Endothelial cell of umbilical vein (primary cell): ENCODE data around the gene C1orf226. TPM values are rescaled to one million over a fixed set of nuclear protein-coding genes. Genes with fewer than 3 reads are reported as not detected.

Experiments used
- BruUV-seq: library from RNA; stranded (reverse); fragments of 400-500 nt; replicated peaks from 2 replicates; lab custom pipeline; 2021; lab: Mats Ljungman, UMichigan
- CTCF ChIA-PET: fragments of 300-600, 350-600 bp; sonication (Branson Sonifier 250); formaldehyde crosslinking; loops from one replicate; lab custom pipeline; 2021; ENCODE audit warnings: antibody characterized with exemption, inconsistent platforms; lab: Charles Lee
- POLR2A ChIA-PET: fragments of 300-600, 350-600 bp; sonication (Branson Sonifier 250); formaldehyde crosslinking; loops from one replicate; lab custom pipeline; 2021; ENCODE audit warnings: antibody characterized with exemption, inconsistent platforms; lab: Charles Lee
- DNase-seq: peaks from one replicate; pipeline ENCODE4 v3.0.0-alpha.2; 2011; ENCODE audit warnings: low read depth, low spot score
- FAIRE-seq: peaks from 2 replicates; lab custom pipeline; 2011; peaks lifted over from hg19 to GRCh38; lab: Jason Lieb, UNC
- H2AFZ ChIP-seq: 2 replicates; pipeline ENCODE4 v1.6.0; 2012; ENCODE audit warnings: low read depth, low read length, control low read depth, inconsistent platforms
- H3K27ac ChIP-seq: 2 replicates; pipeline ENCODE4 v1.5.1; 2011; ENCODE audit warnings: low read depth, mild to moderate bottlenecking, control low read depth, low read length, moderate library complexity; ENCODE audit not compliant: insufficient read depth
- H3K27me3 ChIP-seq, 2 experiments: 2 replicates each; pipeline versions ENCODE4 v1.6.0 to v1.6.1; 2011; ENCODE audit warnings: low read length in 2 of 2, mixed read lengths in 1 of 2; ENCODE audit not compliant: control insufficient read depth in 2 of 2, insufficient read depth in 2 of 2
- H3K36me3 ChIP-seq, 2 experiments: 2 replicates in 1 of 2; 3 replicates in 1 of 2; pipeline ENCODE4 v1.5.1; 2011; ENCODE audit warnings: low read length in 2 of 2, mild to moderate bottlenecking in 1 of 2, moderate library complexity in 1 of 2; ENCODE audit not compliant: control insufficient read depth in 2 of 2, insufficient read depth in 2 of 2; ENCODE audit errors: extremely low read depth in 1 of 2
- H3K4me1 ChIP-seq: 3 replicates; pipeline ENCODE4 v1.5.1; 2011; ENCODE audit warnings: mild to moderate bottlenecking, low read length; ENCODE audit not compliant: control insufficient read depth, insufficient read depth; ENCODE audit errors: extremely low read depth
- H3K4me2 ChIP-seq: 2 replicates; pipeline ENCODE4 v1.6.1; 2011; ENCODE audit warnings: low read length, control low read depth, mixed read lengths; ENCODE audit not compliant: insufficient read depth
- H3K4me3 ChIP-seq, 3 experiments: fragments of 200-600 bp in 1 of 3; sonication (generic), shearing (Covaris generic) in 1 of 3; replicated peaks in 1 of 3; 2 replicates each; pipeline ENCODE4 v1.5.1; 2011 to 2016; ENCODE audit warnings: control low read depth in 3 of 3, low read length in 3 of 3, mild to moderate bottlenecking in 2 of 3, inconsistent platforms in 1 of 3, low read depth in 1 of 3, moderate library complexity in 1 of 3; ENCODE audit not compliant: insufficient read depth in 1 of 3
- H3K79me2 ChIP-seq: 2 replicates; pipeline ENCODE4 v1.6.0; 2012; ENCODE audit warnings: low read length, inconsistent platforms; ENCODE audit not compliant: control insufficient read depth, insufficient read depth
- H3K9ac ChIP-seq: replicated peaks from 2 replicates; pipeline ENCODE3; 2011; ENCODE audit warnings: low read length, control low read depth; ENCODE audit not compliant: insufficient read depth; ENCODE audit errors: extremely low read depth
- H3K9me1 ChIP-seq: replicated peaks from 3 replicates; pipeline ENCODE4 v1.6.0; 2011; ENCODE audit warnings: mild to moderate bottlenecking, low read length; ENCODE audit not compliant: control insufficient read depth, insufficient read depth; ENCODE audit errors: extremely low read depth
- H3K9me3 ChIP-seq: replicated peaks from 2 replicates; pipeline ENCODE4 v1.5.1; 2012; ENCODE audit warnings: low read length, inconsistent platforms; ENCODE audit not compliant: control insufficient read depth, insufficient read depth
- H4K20me1 ChIP-seq: replicated peaks from 2 replicates; pipeline ENCODE3; 2011; ENCODE audit warnings: mild to moderate bottlenecking, low read length; ENCODE audit not compliant: control insufficient read depth, insufficient read depth; ENCODE audit errors: extremely low read depth
- EZH2 ChIP-seq: IDR thresholded peaks from 2 replicates; pipeline ENCODE4 v1.6.1; 2012; ENCODE audit warnings: borderline replicate concordance, low read depth, mild to moderate bottlenecking, moderate library complexity, low read length, inconsistent platforms; ENCODE audit not compliant: severe bottlenecking
- FOS ChIP-seq: IDR thresholded peaks from 2 replicates; pipeline ENCODE4 v1.6.1; 2011; ENCODE audit warnings: mild to moderate bottlenecking, low read length, moderate library complexity, borderline replicate concordance; ENCODE audit not compliant: insufficient read depth
- GATA2 ChIP-seq: IDR thresholded peaks from 2 replicates; pipeline ENCODE4 v1.7.0; 2011; ENCODE audit warnings: low read depth, mild to moderate bottlenecking, moderate library complexity, mixed read lengths, low read length; ENCODE audit not compliant: insufficient read length, insufficient read depth
- JUN ChIP-seq: IDR thresholded peaks from 2 replicates; pipeline ENCODE4 v1.6.1; 2011; ENCODE audit warnings: borderline replicate concordance, low read depth; ENCODE audit not compliant: insufficient read length, insufficient read depth
- MAX ChIP-seq: IDR thresholded peaks from 2 replicates; pipeline ENCODE4 v1.6.1; 2011; ENCODE audit not compliant: insufficient read depth, insufficient read length
- MYC ChIP-seq: IDR thresholded peaks from one replicate; pipeline ENCODE4 v1.6.1; 2011; ENCODE audit warnings: mild to moderate bottlenecking, low read depth, low read length
- POLR2A ChIP-seq: IDR thresholded peaks from 2 replicates; pipeline ENCODE4 v1.6.1; 2012; ENCODE audit warnings: low read depth, mild to moderate bottlenecking, control low read depth, low read length
- POLR2AphosphoS5 ChIP-seq: IDR thresholded peaks from 2 replicates; pipeline ENCODE4 v1.6.1; 2012; ENCODE audit warnings: low read depth, mild to moderate bottlenecking, control low read depth, low read length, moderate library complexity; ENCODE audit not compliant: insufficient read depth
- dilution Hi-C: fragments of 300-500 bp; cut with MboI; formaldehyde crosslinking; loops from one replicate; pipeline ENCODE4 v1.15.0; 2019; ENCODE audit warnings: low sequenced_read_pairs; ENCODE audit not compliant: extremely low pct_ligation_motif_present
- intact Hi-C: fragments of 100-400 bp; cut with micrococcal nuclease; formaldehyde crosslinking; loops from one replicate; pipeline ENCODE4 v1.10.0; 2022
- polyA plus RNA-seq, 4 experiments: library from polyadenylated mRNA; depleted of rRNA in 3 of 4; stranded (reverse) in 3 of 4; unstranded in 1 of 4; fragments of >200 nt; gene quantifications; 2 replicates each; pipeline versions ENCODE4 v1.2.1 to v1.2.3, GENCODE V29; 2011 to 2012; ENCODE audit warnings: missing spikeins in 1 of 4
- total RNA-seq: library from RNA; stranded (reverse); gene quantifications from 2 replicates; pipeline ENCODE4 v1.2.3, GENCODE V29; 2021
- TF ChIP-seq, protein P1 (sequence below), 2 donors: IDR thresholded peaks; 1 replicate in 1 of 2; 2 replicates in 1 of 2; pipeline ENCODE4 v1.5.1; 2011; ENCODE audit warnings: low read length in 2 of 2, mild to moderate bottlenecking in 2 of 2, moderate library complexity in 2 of 2, control low read depth in 1 of 2, inconsistent platforms in 1 of 2, low read depth in 1 of 2; ENCODE audit not compliant: insufficient read depth in 1 of 2; ENCODE audit errors: extremely low read depth in 1 of 2

C1orf226 gene
- total and polyA plus RNA-seq, 2 donors (not counting 3 experiments of a cell fraction or from before 2014, with no cell fraction given): 2.5 to 4.2 TPM

DNA sequence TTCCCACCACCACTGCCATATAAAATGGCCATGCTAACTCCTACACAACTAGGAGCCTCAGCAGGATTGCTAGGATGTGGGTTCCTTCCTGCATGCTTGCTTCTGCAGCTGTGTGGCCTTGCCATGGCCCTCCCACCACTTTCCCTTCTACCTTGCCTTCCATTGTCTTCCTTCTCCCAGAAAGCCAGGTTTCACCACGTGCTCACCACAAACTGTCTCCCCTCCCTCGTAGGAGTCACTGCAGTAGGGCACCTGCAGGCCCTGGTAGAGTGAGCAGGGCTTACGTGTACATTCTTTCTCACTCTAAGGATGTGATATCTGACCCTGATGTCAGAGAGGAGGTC, 3.7 kb downstream of the C1orf226 start:
- POLR2A ChIA-PET: no interaction called here
- FAIRE-seq (no peak), DNase-seq (no peak)
- Histone ChIP-seq H3K27ac (no peak overlapping the region), H3K9me3 (no peaks in the 10 kb centered on the region), H3K4me3 (no peak overlapping the region), H3K79me2 (no peaks in the 10 kb centered on the region), H3K9me1 (no peaks in the 10 kb centered on the region), H4K20me1 (no peaks in the 10 kb centered on the region), H3K4me2 (no peak overlapping the region), H3K4me1 (no peaks in the 10 kb centered on the region), H3K27me3 (no peaks in the 10 kb centered on the region), H2AFZ (no peak overlapping the region), H3K9ac (no peak overlapping the region), H3K36me3 (peaks cover 0 to 3% of the 10 kb centered on the region in 2 experiments)
- no TSS peak for BruUV-seq
- intact Hi-C loops: no loop called here
- CTCF ChIA-PET: interaction anchor here (1.2 kb wide), 2 partner anchors 28 to 329 kb away, joined by 4 to 5 read pairs; no protein-coding TSS in a partner anchor
- no peak for TF ChIP-seq POLR2A
- no peak for TF ChIP-seq POLR2AphosphoS5
- no peak for TF ChIP-seq FOS
- no peak for TF ChIP-seq JUN
- no peak for TF ChIP-seq MAX
- TF ChIP-seq, protein P1, sequence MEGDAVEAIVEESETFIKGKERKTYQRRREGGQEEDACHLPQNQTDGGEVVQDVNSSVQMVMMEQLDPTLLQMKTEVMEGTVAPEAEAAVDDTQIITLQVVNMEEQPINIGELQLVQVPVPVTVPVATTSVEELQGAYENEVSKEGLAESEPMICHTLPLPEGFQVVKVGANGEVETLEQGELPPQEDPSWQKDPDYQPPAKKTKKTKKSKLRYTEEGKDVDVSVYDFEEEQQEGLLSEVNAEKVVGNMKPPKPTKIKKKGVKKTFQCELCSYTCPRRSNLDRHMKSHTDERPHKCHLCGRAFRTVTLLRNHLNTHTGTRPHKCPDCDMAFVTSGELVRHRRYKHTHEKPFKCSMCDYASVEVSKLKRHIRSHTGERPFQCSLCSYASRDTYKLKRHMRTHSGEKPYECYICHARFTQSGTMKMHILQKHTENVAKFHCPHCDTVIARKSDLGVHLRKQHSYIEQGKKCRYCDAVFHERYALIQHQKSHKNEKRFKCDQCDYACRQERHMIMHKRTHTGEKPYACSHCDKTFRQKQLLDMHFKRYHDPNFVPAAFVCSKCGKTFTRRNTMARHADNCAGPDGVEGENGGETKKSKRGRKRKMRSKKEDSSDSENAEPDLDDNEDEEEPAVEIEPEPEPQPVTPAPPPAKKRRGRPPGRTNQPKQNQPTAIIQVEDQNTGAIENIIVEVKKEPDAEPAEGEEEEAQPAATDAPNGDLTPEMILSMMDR (IDR thresholded peaks at IDR 0.05; ENCODE audit: extremely low read depth in 1 of 2, insufficient read depth in 1 of 2, low read depth in 1 of 2, low read length in 2 of 2): no peak
- no peak for TF ChIP-seq GATA2
- no peak for TF ChIP-seq EZH2
- no peak for TF ChIP-seq MYC
- dilution Hi-C loops: no loop called here
